Measurements from ENCODE around the gene VWA7.

VWA7 gene

GRCh38 chr6:31727717-31728671, 49.1 kb downstream of the VWA7 start:
- DNase-seq = no peak

GRCh38 chr6:31727034-31727716, 50.0 kb downstream of the VWA7 start:
- DNase-seq = no peak

GRCh38 chr6:31725502-31726350, 51.4 kb downstream of the VWA7 start:
- no peak for DNase-seq

- no peak for DNase-seq
Measured at GRCh38 chr6:31723980-31724691, 53.0 kb downstream of the VWA7 start.

- no peak for DNase-seq
Measured at GRCh38 chr6:31723245-31723979, 53.7 kb downstream of the VWA7 start, which contains the start of gene MPIG6B. Gene MPIG6B, plus strand, starts transcription at chr6:31723373. Its CDS starts 11 bp downstream, at chr6:31723384.

GRCh38 chr6:31722173-31722572, 55.0 kb downstream of the VWA7 start:
- DNase-seq = no peak

- no peak for DNase-seq
Measured at GRCh38 chr6:31721351-31722020, 55.6 kb downstream of the VWA7 start, which contains the start of gene LY6G6C. Gene LY6G6C, minus strand, starts transcription at chr6:31721746. Its CDS starts 67 bp downstream, at chr6:31721679.

- DNase-seq = no peak
Measured at GRCh38 chr6:31720196-31720770, 56.8 kb downstream of the VWA7 start.

GRCh38 chr6:31719001-31719400, 58.1 kb downstream of the VWA7 start:
- no peak for DNase-seq

GRCh38 chr6:31718265-31718664, 58.9 kb downstream of the VWA7 start:
- no peak for DNase-seq

GRCh38 chr6:31717499-31718222, 59.5 kb downstream of the VWA7 start:
- no peak for DNase-seq

Data from left hindlimb (tissue), 1 donor.